DMS53 treated with DMSO at 0.1 percent for 48 hours (cell line): ENCODE measurements around the gene BEST3.
A peak's percentile ranks its signal among the peaks of the same experiment; 100 is the strongest.

Source experiments
- DNase-seq: peaks from one replicate; lab custom pipeline; 2025; ENCODE audit not compliant: unreplicated experiment; lab: John Stamatoyannopoulos, UW

The BEST3 gene

GRCh38 chr12:69698769-69699540 is at the start of gene BEST3:
BEST3 (minus strand) TSS chr12:69699303; CDS start chr12:69697798, 1,505 bp downstream.
- DNase-seq, result peak; percentile 38

- DNase-seq, result no peak
Measured at GRCh38 chr12:69744109-69744508, 45.0 kb upstream of the BEST3 start.

- DNase-seq, result peak; percentile 69
Measured at GRCh38 chr12:69739287-69740191, 40.4 kb upstream of the BEST3 start.

GRCh38 chr12:69738351-69739286 is 39.5 kb upstream of the BEST3 start, which contains the start of gene RAB3IP:
RAB3IP (plus strand) TSS chr12:69738860; CDS start chr12:69755409, 16,549 bp downstream.
- DNase-seq, result peak; percentile 92

GRCh38 chr12:69733638-69734037 is 34.5 kb upstream of the BEST3 start:
- DNase-seq, result no peak

- DNase-seq, result no peak
Measured at GRCh38 chr12:69732088-69732487, 33.0 kb upstream of the BEST3 start.

GRCh38 chr12:69726922-69727321 is 27.8 kb upstream of the BEST3 start:
- DNase-seq, result no peak

GRCh38 chr12:69720750-69721149 is 21.6 kb upstream of the BEST3 start:
- no peak for DNase-seq

- no peak for DNase-seq
Measured at GRCh38 chr12:69719336-69720316, 20.5 kb upstream of the BEST3 start.

- no peak for DNase-seq
Measured at GRCh38 chr12:69714542-69714941, 15.4 kb upstream of the BEST3 start.

- DNase-seq, result no peak
Measured at GRCh38 chr12:69712826-69713225, 13.7 kb upstream of the BEST3 start.

- no peak for DNase-seq
Measured at GRCh38 chr12:69708649-69709048, 9.5 kb upstream of the BEST3 start.

GRCh38 chr12:69704357-69704756 is 5.3 kb upstream of the BEST3 start:
- DNase-seq, result no peak

- no peak for DNase-seq
Measured at GRCh38 chr12:69703146-69703642, 4.1 kb upstream of the BEST3 start.

- DNase-seq, result no peak
Measured at GRCh38 chr12:69701826-69702225, 2.7 kb upstream of the BEST3 start.

- DNase-seq, result no peak
Measured at GRCh38 chr12:69698054-69698453, 1.0 kb downstream of the BEST3 start.

- DNase-seq, result no peak
Measured at GRCh38 chr12:69694123-69694522, 5.0 kb downstream of the BEST3 start.

- DNase-seq, result no peak
Measured at GRCh38 chr12:69689638-69690037, 9.5 kb downstream of the BEST3 start.
